A673 (cell line): Measurements from ENCODE around the gene SMOC2.

Source experiments
- EZH2 ChIP-seq: fragments of 200-600 bp; sonication (generic); IDR thresholded peaks from 2 replicates; pipeline ENCODE4 v1.6.1; 2017; ENCODE audit warnings: borderline replicate concordance, low read depth, mild to moderate bottlenecking, mixed read lengths, antibody characterized with exemption, low read length; ENCODE audit not compliant: poor library complexity, severe bottlenecking
- TF ChIP-seq, protein P1 (sequence below): fragments of 300-800, 200-600 bp; sonication (generic); conservative IDR thresholded peaks from 2 replicates; pipeline ENCODE4 v1.5.1; 2017; ENCODE audit warnings: low read depth, mild to moderate bottlenecking, antibody characterized with exemption, low read length, moderate library complexity, mixed read lengths

- TF ChIP-seq, protein P1, sequence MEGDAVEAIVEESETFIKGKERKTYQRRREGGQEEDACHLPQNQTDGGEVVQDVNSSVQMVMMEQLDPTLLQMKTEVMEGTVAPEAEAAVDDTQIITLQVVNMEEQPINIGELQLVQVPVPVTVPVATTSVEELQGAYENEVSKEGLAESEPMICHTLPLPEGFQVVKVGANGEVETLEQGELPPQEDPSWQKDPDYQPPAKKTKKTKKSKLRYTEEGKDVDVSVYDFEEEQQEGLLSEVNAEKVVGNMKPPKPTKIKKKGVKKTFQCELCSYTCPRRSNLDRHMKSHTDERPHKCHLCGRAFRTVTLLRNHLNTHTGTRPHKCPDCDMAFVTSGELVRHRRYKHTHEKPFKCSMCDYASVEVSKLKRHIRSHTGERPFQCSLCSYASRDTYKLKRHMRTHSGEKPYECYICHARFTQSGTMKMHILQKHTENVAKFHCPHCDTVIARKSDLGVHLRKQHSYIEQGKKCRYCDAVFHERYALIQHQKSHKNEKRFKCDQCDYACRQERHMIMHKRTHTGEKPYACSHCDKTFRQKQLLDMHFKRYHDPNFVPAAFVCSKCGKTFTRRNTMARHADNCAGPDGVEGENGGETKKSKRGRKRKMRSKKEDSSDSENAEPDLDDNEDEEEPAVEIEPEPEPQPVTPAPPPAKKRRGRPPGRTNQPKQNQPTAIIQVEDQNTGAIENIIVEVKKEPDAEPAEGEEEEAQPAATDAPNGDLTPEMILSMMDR, result no peak
- TF ChIP-seq EZH2, result no peak
These were observed 26.5 kb upstream of the SMOC2 start for GRCh38 chr6:168414336-168415097.
